OCI-LY3 (cell line): ENCODE results near the gene FOXJ3.

ENCODE experiments used
- H2AFZ ChIP-seq: fragments of 200-600, 300-600 bp; shearing (Covaris generic); 2 replicates; pipeline ENCODE4 v1.6.0; 2014; ENCODE audit warnings: antibody characterized with exemption, low read depth, low read length
- H3K27ac ChIP-seq: fragments of 200-600, 300-600 bp; sonication (generic); 2 replicates; pipeline ENCODE4 v1.5.1; 2014; ENCODE audit warnings: mild to moderate bottlenecking, low read length, moderate library complexity, mixed read lengths
- H3K27me3 ChIP-seq: fragments of 200-600, 300-600 bp; sonication (generic); 2 replicates; pipeline ENCODE4 v1.6.1; 2014; ENCODE audit warnings: low read depth, low read length, mixed read lengths
- H3K36me3 ChIP-seq: fragments of 200-600, 300-600 bp; sonication (generic); replicated peaks from 2 replicates; pipeline ENCODE3; 2014; ENCODE audit warnings: low read depth, low read length, mixed read lengths
- H3K4me1 ChIP-seq: fragments of 300-600, 200-600 bp; sonication (generic); 2 replicates; pipeline ENCODE4 v1.6.1; 2014; ENCODE audit warnings: low read length, mixed read lengths
- H3K4me2 ChIP-seq: fragments of 200-600, 300-600 bp; sonication (generic); 2 replicates; pipeline ENCODE4 v1.6.1; 2014; ENCODE audit warnings: low read length, mixed read lengths
- H3K4me3 ChIP-seq: fragments of 300-600, 200-600 bp; sonication (generic); 2 replicates; pipeline ENCODE4 v1.5.1; 2014; ENCODE audit warnings: antibody characterized with exemption, mild to moderate bottlenecking, low read length, moderate library complexity
- H3K79me2 ChIP-seq: fragments of 300-600, 200-600 bp; shearing (Covaris generic); 2 replicates; pipeline ENCODE4 v1.6.1; 2014; ENCODE audit warnings: mild to moderate bottlenecking, low read length, mixed read lengths
- H3K9ac ChIP-seq: fragments of 300-600, 200-600 bp; shearing (Covaris generic); 2 replicates; pipeline ENCODE4 v1.6.0; 2014; ENCODE audit warnings: mild to moderate bottlenecking, low read length, moderate library complexity
- H3K9me3 ChIP-seq: fragments of 200-600, 300-600 bp; shearing (Covaris generic); 2 replicates; pipeline ENCODE4 v1.6.1; 2014; ENCODE audit warnings: low read length, mixed read lengths; ENCODE audit not compliant: insufficient read depth
- H4K20me1 ChIP-seq: fragments of 200-600, 300-600 bp; sonication (generic); 2 replicates; pipeline ENCODE4 v1.6.1; 2016; ENCODE audit warnings: low read length, mixed read lengths; ENCODE audit not compliant: insufficient read depth
- EZH2phosphoT487 ChIP-seq: fragments of 200-600 bp; shearing (Covaris generic); IDR thresholded peaks from 2 replicates; pipeline ENCODE4 v1.6.1; 2018; ENCODE audit warnings: antibody characterized with exemption, mixed run types, low read depth
- TF ChIP-seq, protein P1 (sequence below): fragments of 200-600, 300-600 bp; sonication (generic); IDR thresholded peaks from 2 replicates; pipeline ENCODE4 v1.5.1; 2014; ENCODE audit warnings: antibody characterized with exemption, low read length, low read depth

FOXJ3 gene

DNA sequence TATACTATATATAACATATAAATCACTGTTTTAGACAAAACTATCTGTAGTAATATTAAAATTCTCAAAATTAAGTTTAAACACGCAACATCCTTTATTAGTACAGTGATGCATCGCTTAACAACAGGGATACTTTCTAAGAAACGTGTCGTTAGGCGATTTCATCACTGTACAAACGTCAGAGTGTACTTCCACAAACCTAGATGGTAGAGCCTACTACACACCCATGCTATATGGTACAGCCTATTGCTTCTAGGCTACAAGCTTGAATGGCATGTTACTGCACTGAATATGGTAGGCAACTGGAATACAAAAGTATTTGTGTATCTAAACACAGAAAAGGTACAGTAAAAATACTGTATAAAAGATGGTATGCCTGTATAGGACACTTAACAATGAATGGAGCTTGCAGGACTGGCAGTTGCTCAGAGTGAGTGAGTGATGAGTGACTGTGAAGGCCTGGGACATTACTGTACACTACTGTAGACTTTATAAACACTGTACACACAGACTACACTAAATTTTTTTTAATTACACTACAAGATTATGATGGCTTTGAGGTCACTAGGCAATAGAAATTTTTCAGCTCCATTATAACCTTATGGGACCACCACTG is 10.5 kb downstream of the FOXJ3 start:
- H3K79me2 ChIP-seq, result peaks cover 96% of the 10 kb centered on the region
- no peak overlapping the region for H3K27ac ChIP-seq
- no peaks in the 10 kb centered on the region for H3K36me3 ChIP-seq
- no peaks in the 10 kb centered on the region for H3K27me3 ChIP-seq
- no peak overlapping the region for H2AFZ ChIP-seq
- peaks cover 86% of the 10 kb centered on the region for H4K20me1 ChIP-seq
- no peak for TF ChIP-seq EZH2phosphoT487
- TF ChIP-seq, protein P1, sequence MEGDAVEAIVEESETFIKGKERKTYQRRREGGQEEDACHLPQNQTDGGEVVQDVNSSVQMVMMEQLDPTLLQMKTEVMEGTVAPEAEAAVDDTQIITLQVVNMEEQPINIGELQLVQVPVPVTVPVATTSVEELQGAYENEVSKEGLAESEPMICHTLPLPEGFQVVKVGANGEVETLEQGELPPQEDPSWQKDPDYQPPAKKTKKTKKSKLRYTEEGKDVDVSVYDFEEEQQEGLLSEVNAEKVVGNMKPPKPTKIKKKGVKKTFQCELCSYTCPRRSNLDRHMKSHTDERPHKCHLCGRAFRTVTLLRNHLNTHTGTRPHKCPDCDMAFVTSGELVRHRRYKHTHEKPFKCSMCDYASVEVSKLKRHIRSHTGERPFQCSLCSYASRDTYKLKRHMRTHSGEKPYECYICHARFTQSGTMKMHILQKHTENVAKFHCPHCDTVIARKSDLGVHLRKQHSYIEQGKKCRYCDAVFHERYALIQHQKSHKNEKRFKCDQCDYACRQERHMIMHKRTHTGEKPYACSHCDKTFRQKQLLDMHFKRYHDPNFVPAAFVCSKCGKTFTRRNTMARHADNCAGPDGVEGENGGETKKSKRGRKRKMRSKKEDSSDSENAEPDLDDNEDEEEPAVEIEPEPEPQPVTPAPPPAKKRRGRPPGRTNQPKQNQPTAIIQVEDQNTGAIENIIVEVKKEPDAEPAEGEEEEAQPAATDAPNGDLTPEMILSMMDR, result no peak
- H3K9ac ChIP-seq, result no peak overlapping the region
- H3K4me3 ChIP-seq, result no peak overlapping the region
- no peaks in the 10 kb centered on the region for H3K4me1 ChIP-seq
- no peak overlapping the region for H3K4me2 ChIP-seq
- H3K9me3 ChIP-seq, result no peaks in the 10 kb centered on the region

DNA sequence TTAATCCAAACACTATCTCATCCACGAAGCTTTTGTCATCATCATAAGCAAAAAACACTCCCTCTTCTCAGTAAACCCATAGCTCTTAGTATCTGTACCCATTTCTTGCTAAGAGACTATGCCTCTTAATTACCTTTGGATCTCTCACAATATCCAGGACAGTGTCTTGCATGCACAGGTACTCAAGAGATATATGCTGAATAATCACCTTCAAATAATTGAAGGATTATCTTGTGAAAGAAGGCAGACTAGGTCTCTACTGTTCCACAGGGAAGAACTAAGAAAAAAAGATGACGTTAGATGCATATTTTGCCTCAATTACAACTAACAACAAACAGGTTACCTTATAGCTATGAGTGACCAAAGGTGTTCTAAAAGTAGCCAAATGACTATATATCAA is 11.5 kb downstream of the FOXJ3 start:
- H3K27me3 ChIP-seq, result no peaks in the 10 kb centered on the region
- H3K4me1 ChIP-seq, result no peaks in the 10 kb centered on the region
- no peak overlapping the region for H2AFZ ChIP-seq
- H3K4me3 ChIP-seq, result no peak overlapping the region
- H3K4me2 ChIP-seq, result no peak overlapping the region
- H3K9me3 ChIP-seq, result no peaks in the 10 kb centered on the region
- H3K79me2 ChIP-seq, result peaks cover 96% of the 10 kb centered on the region
- H3K36me3 ChIP-seq, result no peaks in the 10 kb centered on the region
- no peak overlapping the region for H3K9ac ChIP-seq
- H4K20me1 ChIP-seq, result peaks cover 85% of the 10 kb centered on the region
- H3K27ac ChIP-seq, result no peak overlapping the region
- no peak for TF ChIP-seq EZH2phosphoT487
- TF ChIP-seq, protein P1, result no peak

DNA sequence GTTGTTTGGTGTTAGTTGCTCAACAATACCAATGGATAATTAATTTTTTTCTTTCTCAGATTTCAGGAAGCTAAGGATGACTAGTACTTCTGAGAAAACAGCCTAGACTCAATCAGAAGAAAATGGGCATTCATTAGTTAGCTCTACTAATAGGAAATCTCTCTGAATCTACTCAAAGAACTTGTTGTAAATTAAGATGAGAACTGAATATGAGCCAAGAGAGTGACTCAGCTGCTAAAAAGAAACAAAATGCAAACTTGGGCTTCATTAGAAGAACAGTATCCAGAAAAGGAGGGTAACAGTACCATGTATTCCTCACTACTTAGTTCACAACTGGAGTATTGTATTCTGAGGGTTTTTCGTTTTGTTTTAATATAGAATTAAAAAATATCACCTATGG is 12.5 kb downstream of the FOXJ3 start:
- Histone ChIP-seq H3K9me3 (no peaks in the 10 kb centered on the region), H3K4me1 (no peaks in the 10 kb centered on the region), H2AFZ (no peak overlapping the region), H3K36me3 (no peaks in the 10 kb centered on the region), H3K27me3 (no peaks in the 10 kb centered on the region), H4K20me1 (peaks cover 81% of the 10 kb centered on the region), H3K4me2 (no peak overlapping the region), H3K9ac (no peak overlapping the region), H3K4me3 (no peak overlapping the region), H3K79me2 (peaks cover 96% of the 10 kb centered on the region), H3K27ac (no peak overlapping the region)
- TF ChIP-seq, protein P1, result no peak
- TF ChIP-seq EZH2phosphoT487, result no peak

DNA sequence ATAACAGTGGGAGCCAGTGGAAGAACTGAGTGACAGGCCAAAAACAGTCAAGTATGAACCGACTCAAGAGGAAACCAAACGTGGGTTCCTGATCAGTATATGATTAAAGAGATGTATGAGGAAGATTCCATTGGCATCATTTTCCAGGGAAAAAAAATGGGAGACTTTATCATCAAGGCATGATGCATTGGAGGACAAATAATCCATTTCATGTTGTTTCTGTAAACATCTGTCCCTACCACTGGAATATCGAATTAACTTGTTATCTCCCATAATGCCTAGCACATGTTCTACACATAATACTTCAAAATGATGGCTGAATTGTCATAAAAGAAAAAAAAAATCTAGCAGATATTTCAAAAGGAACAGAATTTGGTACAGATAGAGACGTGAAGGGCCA is 13.3 kb downstream of the FOXJ3 start:
- Histone ChIP-seq H2AFZ (no peak overlapping the region), H3K27me3 (no peaks in the 10 kb centered on the region), H3K4me2 (no peak overlapping the region), H3K36me3 (no peaks in the 10 kb centered on the region), H4K20me1 (peaks cover 77% of the 10 kb centered on the region), H3K9ac (no peak overlapping the region), H3K4me1 (no peaks in the 10 kb centered on the region), H3K27ac (no peak overlapping the region), H3K79me2 (peaks cover 95% of the 10 kb centered on the region), H3K9me3 (no peaks in the 10 kb centered on the region), H3K4me3 (no peak overlapping the region)
- TF ChIP-seq, protein P1, result no peak
- TF ChIP-seq EZH2phosphoT487, result no peak
